OCI-LY1 (cell line): ENCODE results near the gene CEP85L.

Source experiments
- H2AFZ ChIP-seq: fragments of 200-600 bp; sonication (generic), shearing (Covaris generic); 2 replicates; pipeline ENCODE4 v1.6.0; 2014; ENCODE audit warnings: antibody characterized with exemption, mild to moderate bottlenecking, low read length
- H3F3A ChIP-seq: fragments of 200-600 bp; sonication (generic), shearing (Covaris generic); 2 replicates; pipeline ENCODE4 v1.6.0; 2014; ENCODE audit warnings: mild to moderate bottlenecking, antibody characterized with exemption, low read length, moderate library complexity; ENCODE audit not compliant: insufficient read depth
- H3K27ac ChIP-seq: fragments of 200-600 bp; sonication (generic); 2 replicates; pipeline ENCODE4 v1.5.1; 2014; ENCODE audit warnings: low read length, mixed run types, mild to moderate bottlenecking, low read depth; ENCODE audit not compliant: poor library complexity, severe bottlenecking
- H3K27me3 ChIP-seq: fragments of 200-600 bp; sonication (generic); 2 replicates; pipeline ENCODE4 v1.6.0; 2014; ENCODE audit warnings: antibody characterized with exemption, mild to moderate bottlenecking, low read length, moderate library complexity; ENCODE audit not compliant: insufficient read depth
- H3K36me3 ChIP-seq: fragments of 200-600 bp; sonication (generic); 2 replicates; pipeline ENCODE4 v1.6.1; 2014; ENCODE audit warnings: mild to moderate bottlenecking, antibody characterized with exemption, low read length, moderate library complexity, mixed read lengths; ENCODE audit not compliant: insufficient read depth
- H3K4me1 ChIP-seq: fragments of 200-600 bp; sonication (generic); 2 replicates; pipeline ENCODE4 v1.5.1; 2014; ENCODE audit warnings: mild to moderate bottlenecking, low read length, moderate library complexity; ENCODE audit not compliant: insufficient read depth, severe bottlenecking
- H3K4me2 ChIP-seq: fragments of 200-600 bp; sonication (generic), shearing (Covaris generic); 2 replicates; pipeline ENCODE4 v1.6.1; 2014; ENCODE audit warnings: low read length
- H3K4me3 ChIP-seq: fragments of 200-600 bp; sonication (generic); 2 replicates; pipeline ENCODE4 v1.5.1; 2014; ENCODE audit warnings: low read length, low read depth, mild to moderate bottlenecking, mixed read lengths; ENCODE audit not compliant: poor library complexity, severe bottlenecking
- H3K79me2 ChIP-seq: fragments of 200-600 bp; shearing (Covaris generic); 2 replicates; pipeline ENCODE4 v1.6.1; 2016; ENCODE audit warnings: mixed run types, low read length, mixed read lengths; ENCODE audit not compliant: insufficient read depth
- H3K9ac ChIP-seq: fragments of 200-600 bp; sonication (generic), shearing (Covaris generic); 2 replicates; pipeline ENCODE4 v1.6.1; 2014; ENCODE audit warnings: mild to moderate bottlenecking, low read length, mixed read lengths
- H3K9me2 ChIP-seq: fragments of 200-600 bp; sonication (generic), shearing (Covaris generic); 2 replicates; pipeline ENCODE4 v1.6.1; 2014; ENCODE audit warnings: low read depth, mild to moderate bottlenecking, low read length, mixed read lengths
- H3K9me3 ChIP-seq: fragments of 200-600 bp; shearing (Covaris generic); 2 replicates; pipeline ENCODE4 v1.6.1; 2014; ENCODE audit warnings: low read length, mixed read lengths
- H4K20me1 ChIP-seq: fragments of 200-600 bp; sonication (generic), shearing (Covaris generic); 2 replicates; pipeline ENCODE4 v1.6.0; 2016; ENCODE audit warnings: mild to moderate bottlenecking, low read length; ENCODE audit not compliant: insufficient read depth
- CTCF ChIP-seq: fragments of 200-600 bp; sonication (generic), shearing (Covaris generic); IDR thresholded peaks from 2 replicates; pipeline ENCODE4 v1.5.1; 2017; ENCODE audit warnings: mild to moderate bottlenecking, antibody characterized with exemption, low read length, moderate library complexity, mixed read lengths
- EZH2 ChIP-seq: fragments of 200-600 bp; sonication (generic), shearing (Covaris generic); IDR thresholded peaks from 2 replicates; pipeline ENCODE4 v1.8.0; 2017; ENCODE audit warnings: borderline replicate concordance, mixed run types, mild to moderate bottlenecking, antibody characterized with exemption, low read length, moderate library complexity, mixed read lengths

The CEP85L gene

GRCh38 chr6:118683881-118684872 lies 32.8 kb upstream of the CEP85L start:
- no peaks in the 10 kb centered on the region for H3K9me3 ChIP-seq
- TF ChIP-seq CTCF (no peak), EZH2 (no peak)
- H3K9ac ChIP-seq: no peak overlapping the region
- H2AFZ ChIP-seq: no peak overlapping the region
- no peaks in the 10 kb centered on the region for H3K27me3 ChIP-seq
- H3K4me3 ChIP-seq: no peak overlapping the region
- H3K9me2 ChIP-seq: no peaks in the 10 kb centered on the region
- H3K27ac ChIP-seq: no peak overlapping the region
- H3K4me1 ChIP-seq: no peaks in the 10 kb centered on the region
- H3K4me2 ChIP-seq: no peak overlapping the region
- H3F3A ChIP-seq: no peaks in the 10 kb centered on the region
- H4K20me1 ChIP-seq: no peaks in the 10 kb centered on the region
- no peaks in the 10 kb centered on the region for H3K36me3 ChIP-seq
- H3K79me2 ChIP-seq: no peaks in the 10 kb centered on the region

GRCh38 chr6:118680452-118681095 lies 29.2 kb upstream of the CEP85L start:
- Histone ChIP-seq H3K9me3 (no peaks in the 10 kb centered on the region), H3K27ac (no peak overlapping the region), H4K20me1 (no peaks in the 10 kb centered on the region), H3K4me2 (no peak overlapping the region), H3K9ac (no peak overlapping the region), H2AFZ (no peak overlapping the region), H3K4me1 (no peaks in the 10 kb centered on the region), H3K79me2 (no peaks in the 10 kb centered on the region), H3K4me3 (no peak overlapping the region), H3F3A (no peaks in the 10 kb centered on the region), H3K36me3 (no peaks in the 10 kb centered on the region), H3K27me3 (no peaks in the 10 kb centered on the region), H3K9me2 (no peaks in the 10 kb centered on the region)
- no peak for TF ChIP-seq CTCF
- TF ChIP-seq EZH2: no peak

- H3K36me3 ChIP-seq: no peaks in the 10 kb centered on the region
- no peaks in the 10 kb centered on the region for H3K27me3 ChIP-seq
- H3K79me2 ChIP-seq: no peaks in the 10 kb centered on the region
- H3K4me2 ChIP-seq: no peak overlapping the region
- H3K27ac ChIP-seq: no peak overlapping the region
- H3K9me3 ChIP-seq: no peaks in the 10 kb centered on the region
- H4K20me1 ChIP-seq: no peaks in the 10 kb centered on the region
- H3F3A ChIP-seq: no peaks in the 10 kb centered on the region
- no peak overlapping the region for H3K9ac ChIP-seq
- H3K4me1 ChIP-seq: no peaks in the 10 kb centered on the region
- TF ChIP-seq CTCF (no peak), EZH2 (no peak)
- no peaks in the 10 kb centered on the region for H3K9me2 ChIP-seq
- H3K4me3 ChIP-seq: no peak overlapping the region
- H2AFZ ChIP-seq: no peak overlapping the region
These were observed 28.0 kb upstream of the CEP85L start for GRCh38 chr6:118679327-118679901.
